Medulla oblongata (tissue), 1 donor: ENCODE measurements around the gene C2orf78.
"Not testable (repeated sequence)": the region's sequence is repeated elsewhere in the genome, so short reads cannot be mapped to it uniquely, and the experiment has no call there.

Experiments
- DNase-seq: peaks from one replicate; pipeline ENCODE4 v3.0.0-alpha.2; 2015; ENCODE audit errors: extremely low spot score

Gene C2orf78

DNA sequence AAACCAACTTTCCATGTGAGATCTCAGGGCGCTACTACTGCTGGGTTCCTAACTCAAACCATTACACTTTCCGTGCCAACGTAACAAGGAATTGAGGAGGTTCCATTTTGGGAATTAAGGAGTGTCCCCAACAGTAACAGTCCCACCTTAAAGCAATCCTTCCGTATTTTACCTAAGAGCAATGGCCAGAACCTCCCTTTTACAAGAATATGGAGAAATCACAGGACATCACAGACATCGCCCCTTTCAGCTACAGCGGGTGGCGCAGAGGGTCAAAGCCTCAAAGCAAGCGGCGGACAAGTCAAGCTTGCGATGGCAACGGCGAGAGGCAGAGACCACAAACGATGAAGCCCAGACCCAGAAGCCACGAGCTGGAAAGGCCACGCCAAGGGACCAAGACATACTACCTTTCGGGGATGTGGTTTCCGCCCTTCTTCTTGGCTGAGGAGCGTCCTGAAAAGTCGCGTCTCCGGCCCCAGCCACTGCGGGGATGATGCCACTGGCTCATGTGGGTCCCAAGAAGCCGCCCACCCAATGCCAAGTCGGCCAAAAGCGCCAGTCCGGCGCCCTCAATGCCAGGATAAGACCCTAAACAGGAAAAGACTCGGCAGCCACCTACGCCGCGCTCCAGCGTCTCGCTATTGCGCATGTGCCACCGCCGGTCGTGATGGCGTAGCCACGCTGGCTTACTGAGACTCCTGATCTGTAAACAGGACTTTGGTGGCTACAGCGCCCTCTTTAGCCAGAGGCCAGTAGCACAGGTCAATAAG lies 4.3 kb upstream of the C2orf78 start, which contains the start of gene DUSP11:
Gene DUSP11 (minus strand): TSS at position 637 of the 770 bp plus-strand sequence. CDS start 129 bp downstream, at position 508.
- DNase-seq, result peak; percentile 98

DNA sequence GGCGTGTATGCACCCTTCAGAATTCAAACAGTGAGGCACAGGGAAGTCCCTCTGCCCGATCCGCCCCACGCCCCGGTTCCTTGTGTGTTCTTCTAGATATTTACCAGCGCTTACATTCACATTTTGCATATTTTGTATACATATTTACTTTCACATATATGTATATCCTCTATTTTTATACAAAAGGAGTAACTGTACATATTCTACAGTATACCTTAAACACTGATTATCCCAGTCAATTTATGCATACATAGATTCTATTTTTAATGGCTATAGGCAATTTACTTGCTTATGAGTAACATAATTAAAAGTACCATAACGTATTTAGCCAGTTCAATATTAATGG lies 3.8 kb upstream of the C2orf78 start:
- DNase-seq, result no peak

DNA sequence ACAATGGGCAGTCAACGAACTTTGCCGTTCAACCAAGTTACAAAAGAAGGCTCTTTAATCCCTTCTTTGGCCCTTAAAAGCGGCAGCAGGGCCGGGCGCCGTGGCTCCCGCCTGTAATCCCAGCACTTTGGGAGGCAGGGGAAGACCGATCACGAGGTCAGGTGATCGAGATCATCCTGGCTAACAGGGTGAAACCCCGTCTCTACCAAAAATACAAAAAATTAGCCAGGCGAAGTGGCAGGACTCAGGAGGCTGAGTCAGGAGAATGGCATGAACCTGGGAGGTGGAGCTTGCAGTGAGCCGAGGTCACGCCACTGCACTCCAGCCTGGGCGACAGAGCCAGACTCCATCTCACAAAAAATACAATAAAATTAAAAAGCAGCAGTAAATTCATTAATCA lies 581 bp upstream of the C2orf78 start:
- not testable (repeated sequence) for DNase-seq

DNA sequence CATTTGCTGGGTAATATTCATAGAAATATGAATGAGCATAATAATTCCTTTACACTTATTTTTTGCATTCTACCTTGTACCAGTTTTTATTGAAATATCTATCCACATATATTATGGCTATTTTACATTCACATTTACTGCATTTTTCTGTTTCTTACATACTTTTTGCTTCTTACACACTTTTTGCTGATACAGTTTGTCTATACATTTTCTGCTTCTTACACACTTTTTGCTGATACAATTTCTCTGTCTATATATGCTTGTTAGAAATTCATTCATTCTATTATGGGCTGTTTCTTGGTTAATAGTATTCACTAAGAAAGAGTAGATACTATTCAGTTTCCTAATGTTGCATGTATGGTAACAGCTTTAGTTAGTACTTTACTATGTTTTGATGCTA lies 27.9 kb downstream of the C2orf78 start:
- no peak for DNase-seq

DNA sequence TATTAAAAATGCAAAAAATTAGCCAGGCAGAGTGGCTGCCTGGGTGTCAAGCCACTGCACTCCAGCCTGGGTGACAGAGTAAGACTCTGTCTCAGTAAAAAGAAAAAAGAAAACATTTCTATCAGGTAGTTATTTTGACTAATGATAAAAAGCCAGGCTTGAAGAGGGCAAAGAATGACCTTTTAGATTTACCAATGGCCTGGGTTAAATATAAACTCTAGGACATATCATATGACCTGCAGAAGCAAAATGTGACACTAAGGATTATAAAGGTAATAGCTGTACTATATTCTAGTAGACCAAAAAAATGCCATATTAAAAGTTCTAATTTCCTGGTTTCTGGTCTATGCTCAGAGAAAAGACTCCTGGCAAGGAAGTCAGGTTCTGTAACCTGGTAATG lies 28.7 kb downstream of the C2orf78 start:
- no peak for DNase-seq

DNA sequence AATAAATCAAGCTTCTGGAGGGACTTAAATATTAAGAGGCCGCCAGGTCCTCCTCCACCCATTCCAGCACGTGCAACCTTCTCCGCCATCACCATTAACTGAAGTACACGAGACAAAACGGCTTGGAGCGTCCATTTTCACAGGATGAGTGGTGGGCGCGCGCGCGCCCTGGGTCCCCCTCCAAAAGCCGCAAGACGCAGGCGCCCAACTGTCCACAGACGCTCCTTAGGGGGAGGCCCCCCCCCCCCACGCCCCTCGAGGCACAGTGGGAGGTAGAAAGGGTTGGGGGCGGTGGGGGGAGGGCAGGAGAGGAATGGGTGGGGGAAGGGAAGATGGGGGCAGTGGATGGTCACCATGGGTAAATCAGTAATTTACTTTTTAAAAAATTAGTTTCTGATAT lies 34.3 kb downstream of the C2orf78 start:
- DNase-seq, result no peak

DNA sequence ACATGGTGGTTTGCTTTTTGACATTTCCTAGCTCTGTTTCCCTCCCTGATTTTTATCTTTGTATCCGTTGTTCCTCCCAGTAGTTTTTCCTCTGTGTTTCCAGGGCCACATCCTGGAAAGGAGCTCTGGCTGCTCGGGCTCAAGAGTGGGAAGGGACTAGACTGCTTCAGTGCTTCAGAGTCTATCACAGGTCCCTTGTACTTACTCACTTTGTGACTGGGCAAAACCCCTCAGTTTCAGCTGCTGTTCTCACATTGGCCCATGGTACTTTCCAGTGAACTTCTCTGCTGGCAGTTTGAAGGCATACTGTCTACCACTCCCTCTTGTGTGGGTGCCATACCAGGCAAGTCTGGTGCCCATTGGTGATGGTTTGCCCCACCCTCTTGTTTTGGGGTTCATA lies 37.2 kb downstream of the C2orf78 start:
- no peak for DNase-seq

DNA sequence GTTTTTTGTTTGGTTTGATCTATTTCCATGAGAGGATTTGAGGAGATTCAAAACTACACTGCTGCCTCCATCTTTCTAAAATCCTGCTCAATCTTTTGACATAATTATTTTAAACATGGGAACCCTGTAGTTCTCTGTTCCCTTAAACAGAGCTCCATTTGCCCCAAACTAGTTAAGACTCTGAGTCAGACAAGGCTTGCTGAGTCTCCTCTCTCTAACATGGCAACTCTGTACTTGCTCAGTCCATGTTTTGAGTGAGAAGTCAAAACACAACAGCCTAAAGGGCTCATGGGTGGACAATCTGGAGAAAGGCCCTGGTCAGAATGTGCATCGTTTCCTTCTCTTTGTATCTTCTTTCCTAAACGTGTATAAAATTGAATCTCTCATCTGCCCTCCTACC lies 37.7 kb downstream of the C2orf78 start:
- DNase-seq, result no peak

DNA sequence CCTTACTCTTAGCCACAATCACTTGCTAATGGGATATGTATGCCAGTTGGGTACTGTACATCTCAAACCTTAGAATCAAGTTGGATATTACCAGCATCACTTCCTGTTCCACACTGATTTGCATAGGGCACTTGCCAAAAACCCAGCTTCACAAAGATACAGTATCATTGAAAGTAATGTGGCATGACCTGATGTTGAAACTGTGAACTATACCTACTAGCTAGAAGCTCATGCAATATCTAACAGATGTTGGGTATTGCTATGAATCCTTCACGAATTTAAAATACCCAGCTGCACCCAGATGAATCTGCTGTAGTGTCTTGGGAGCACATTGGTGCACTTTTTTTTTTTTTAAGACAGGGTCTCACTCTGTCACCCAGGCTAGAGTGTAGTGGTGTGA lies 38.3 kb downstream of the C2orf78 start:
- DNase-seq, result no peak

DNA sequence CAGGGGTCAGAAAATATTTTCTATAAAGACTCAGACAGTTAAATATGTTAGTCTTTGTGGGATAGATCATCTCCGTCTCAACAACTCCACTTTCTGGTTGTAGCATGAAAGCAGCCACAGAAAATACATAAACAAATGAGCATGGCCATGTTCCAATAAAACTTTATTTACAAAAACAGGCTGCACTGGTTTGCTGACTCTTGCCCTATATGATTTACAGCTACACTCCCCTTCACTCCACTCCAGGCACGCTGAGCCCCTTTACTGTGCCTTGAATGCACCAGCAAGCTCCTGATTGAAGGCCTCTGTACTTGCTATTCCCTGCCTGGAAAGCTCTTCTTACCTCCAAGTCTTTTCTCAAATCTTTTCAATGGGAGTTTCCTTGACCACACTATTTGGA lies 39.0 kb downstream of the C2orf78 start:
- DNase-seq, result no peak

DNA sequence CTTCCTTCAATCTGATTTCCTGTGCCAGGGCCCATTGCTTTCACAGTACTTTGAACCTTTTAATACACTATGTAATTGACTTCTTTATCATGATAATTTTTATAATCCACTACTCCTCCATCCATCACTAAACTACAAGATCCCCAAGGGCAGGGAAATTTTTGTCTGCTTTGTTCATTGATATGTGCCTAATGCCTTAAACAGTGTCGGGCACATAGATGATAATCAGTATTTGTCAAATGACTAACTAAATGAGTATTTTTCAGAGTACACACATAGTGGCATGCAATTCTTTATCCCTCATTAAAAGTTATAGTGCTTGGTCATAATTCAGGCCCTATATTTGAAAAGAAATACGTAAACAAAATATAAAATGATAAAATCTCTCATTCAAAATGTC lies 39.4 kb downstream of the C2orf78 start:
- DNase-seq, result no peak

DNA sequence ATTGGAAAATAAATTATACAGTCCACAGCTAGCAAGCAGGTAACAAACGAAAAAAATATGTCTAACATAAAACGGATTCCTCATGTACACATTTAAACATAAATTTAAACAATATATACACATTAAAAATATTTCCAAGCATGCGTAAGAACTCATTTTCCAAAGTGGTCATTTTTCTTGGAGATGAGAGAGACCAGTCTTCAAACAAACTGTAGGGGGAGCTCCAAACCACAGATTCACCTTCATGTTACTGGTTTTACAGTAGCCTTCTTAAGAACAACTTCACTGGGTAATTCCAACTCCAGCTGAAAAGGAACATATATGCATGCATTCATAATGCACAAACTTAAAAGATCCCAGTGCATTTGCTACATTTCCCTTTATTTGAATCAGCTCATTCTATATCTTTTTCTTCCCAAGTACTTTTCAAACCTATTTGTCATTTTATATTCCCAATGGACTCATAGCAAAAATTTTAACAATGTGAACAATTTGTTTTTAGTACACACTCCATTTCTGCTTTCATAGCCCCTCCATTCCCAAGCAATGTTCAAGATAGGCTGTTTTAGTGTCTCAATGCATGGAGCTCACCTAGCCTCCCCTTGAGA lies 40.0 kb downstream of the C2orf78 start:
- DNase-seq, result peak; percentile 85

DNA sequence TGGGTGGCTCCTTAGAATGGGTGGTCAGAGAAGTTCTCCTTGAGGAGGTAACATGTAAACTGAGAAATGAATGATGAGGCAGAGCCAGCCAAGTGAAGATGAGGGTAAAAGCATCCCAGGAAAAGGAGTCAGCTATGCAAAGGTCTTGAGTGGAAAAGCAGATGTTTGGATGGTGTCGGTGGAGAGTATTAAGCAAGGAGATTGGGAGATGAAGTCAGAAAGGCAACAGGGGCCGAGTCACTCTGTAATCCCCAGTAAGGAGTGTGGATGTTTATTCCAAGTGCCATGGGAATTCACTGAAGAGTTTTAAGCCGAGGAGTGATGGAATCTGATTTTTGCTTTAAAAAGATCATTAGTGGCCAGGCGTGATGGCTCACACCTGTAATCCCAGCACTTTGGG lies 41.4 kb downstream of the C2orf78 start:
- DNase-seq, result no peak

DNA sequence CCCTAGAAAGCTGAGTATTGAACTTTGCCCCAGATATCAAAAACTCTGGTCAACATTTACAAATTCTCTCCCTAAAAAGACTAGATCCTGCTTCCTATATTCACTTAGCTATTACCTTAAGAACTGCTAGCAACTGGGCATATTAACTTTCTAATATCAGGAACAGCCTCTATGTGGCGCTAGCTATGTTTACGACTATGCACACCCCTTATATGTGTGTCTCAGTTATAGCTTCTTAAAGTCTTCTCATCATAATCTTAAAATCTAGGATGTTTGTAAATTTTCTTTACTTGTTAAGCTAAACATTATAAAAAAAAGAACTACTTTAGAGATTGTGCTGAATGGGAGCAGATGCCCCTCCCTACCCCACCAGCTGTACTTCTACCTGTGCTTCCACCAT lies 43.0 kb downstream of the C2orf78 start:
- DNase-seq, result no peak

DNA sequence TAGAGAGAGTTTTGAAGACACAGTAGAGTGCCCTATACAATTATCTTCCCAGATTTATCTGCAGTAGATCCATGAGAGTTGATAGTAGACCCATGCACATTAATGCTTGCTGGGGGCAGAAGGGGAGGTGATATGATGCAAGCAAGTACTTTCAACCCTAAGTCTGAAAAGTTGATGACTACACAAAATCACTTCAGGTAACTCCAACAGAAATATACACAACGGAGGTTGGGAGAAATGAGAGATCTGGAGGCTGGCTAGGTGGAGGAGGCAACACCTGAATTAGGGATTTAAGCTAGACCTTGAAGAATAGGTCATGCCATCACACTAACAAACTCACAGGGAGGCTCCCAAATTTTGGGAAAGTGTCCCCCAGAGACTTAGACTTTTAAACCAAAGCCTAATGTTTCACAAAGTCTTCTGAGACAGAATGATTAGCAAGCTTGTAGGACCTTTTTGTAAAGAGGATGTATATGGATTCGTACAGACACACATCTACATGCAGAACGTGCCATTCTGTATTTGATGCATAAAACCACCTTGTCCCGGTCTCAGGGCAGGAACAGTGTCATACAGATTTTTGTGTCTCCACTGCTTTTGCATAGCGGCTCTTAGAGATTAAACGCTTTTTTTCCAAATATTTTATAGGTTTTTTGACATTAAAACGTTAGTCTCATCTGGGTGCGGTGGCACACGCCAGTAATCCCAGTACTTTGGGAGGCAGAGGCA lies 43.8 kb downstream of the C2orf78 start:
- no peak for DNase-seq

DNA sequence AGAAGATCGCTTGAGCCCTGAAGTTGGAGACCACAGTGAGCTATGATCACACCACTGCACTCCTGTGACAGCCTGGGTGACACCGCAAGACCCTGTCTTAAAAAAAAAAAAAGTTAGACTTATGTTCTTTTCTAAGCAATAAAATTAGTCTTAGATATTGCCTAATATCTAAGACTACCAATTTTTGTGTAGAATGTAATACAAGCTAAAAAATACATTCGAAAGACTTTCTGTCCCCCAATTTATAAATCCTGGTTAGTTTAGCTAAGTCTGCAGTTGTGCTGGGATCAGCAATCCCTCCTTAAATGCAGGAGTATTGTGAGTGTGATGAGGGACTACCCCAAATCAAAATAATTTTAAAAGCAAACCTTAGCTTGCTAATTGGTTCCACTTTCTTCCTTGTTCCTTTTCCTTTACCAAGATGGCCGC lies 44.4 kb downstream of the C2orf78 start:
- no peak for DNase-seq

DNA sequence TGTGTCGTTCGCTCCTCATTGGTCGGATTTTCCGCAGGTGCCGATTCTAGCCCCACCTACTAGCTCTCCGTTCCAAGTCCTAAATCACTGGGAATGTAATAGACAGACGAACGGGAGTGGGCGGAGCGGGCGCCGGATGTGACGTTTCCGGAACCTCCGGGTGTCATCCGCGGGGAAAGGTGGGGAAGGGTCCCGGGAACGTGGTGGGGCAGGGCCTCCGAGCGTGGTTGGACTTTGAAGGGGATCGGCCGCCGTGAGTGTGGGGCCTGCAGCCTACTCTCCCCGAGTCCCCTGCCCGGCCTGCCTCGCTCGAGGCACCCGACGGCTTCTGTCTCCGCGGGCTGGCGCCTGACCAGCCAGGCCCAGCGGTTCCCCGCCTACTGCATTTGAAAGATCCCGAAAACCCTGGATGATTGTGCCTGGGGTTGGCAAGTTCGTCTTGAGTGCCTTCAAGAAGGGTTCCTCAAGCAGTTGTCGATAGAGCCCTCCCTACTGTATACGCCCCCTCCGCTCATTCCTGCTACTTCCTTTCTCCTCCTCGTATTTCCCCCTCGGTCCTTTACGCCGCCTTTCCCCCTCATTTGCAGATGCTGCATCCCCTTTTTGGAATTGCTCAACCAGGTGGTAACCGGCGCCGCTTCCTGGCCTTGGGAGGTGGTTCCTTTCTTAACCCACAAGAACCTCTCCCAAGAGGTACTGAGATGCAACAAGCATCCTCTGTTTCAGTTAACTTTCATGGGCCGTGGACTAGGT lies 45.0 kb downstream of the C2orf78 start, which contains the start of gene STAMBP:
Gene STAMBP (plus strand): TSS at position 144 of the 753 bp plus-strand sequence. CDS start 1,896 bp downstream, outside the sequence.
- DNase-seq, result peak; percentile 99

DNA sequence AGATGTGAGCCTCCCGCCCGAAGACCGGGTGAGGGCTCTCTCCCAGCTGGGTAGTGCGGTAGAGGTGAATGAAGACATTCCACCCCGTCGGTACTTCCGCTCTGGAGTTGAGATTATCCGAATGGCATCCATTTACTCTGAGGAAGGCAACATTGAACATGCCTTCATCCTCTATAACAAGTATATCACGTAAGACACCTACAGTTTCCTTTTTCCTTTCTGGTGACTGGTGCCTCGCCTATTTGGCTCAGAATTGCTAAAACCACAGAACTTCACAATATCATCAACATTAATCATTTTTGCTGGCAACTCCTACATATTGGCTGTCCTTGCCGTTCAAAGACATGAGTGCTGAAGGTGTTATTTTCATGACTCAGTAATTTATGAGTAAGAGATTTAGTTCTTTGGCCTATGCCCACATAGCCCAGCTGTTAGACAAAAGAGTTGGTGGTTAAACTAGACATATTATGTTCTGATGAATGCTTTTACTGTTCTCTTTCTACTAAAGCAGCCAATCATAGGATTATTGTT lies 47.0 kb downstream of the C2orf78 start:
- peak; percentile 41 for DNase-seq

DNA sequence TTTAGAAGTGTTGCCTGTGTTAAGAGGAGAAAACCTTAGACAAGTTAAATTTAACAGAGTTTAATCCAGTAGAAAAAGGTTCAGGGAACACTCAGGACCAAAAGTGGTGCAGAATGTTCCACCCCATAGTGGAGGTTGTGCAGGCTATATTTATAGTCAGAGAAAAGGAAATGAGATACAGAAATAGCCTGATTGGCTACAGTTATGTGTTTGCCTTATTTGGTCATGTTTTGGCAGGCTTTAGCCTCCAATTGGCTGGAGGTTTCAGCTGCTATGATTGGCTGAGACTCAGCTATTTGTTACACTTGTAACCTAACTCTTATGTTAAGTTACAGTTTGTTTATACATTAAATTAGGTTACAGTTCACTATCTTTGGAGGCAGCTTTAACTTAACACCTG lies 48.9 kb downstream of the C2orf78 start:
- no peak for DNase-seq

DNA sequence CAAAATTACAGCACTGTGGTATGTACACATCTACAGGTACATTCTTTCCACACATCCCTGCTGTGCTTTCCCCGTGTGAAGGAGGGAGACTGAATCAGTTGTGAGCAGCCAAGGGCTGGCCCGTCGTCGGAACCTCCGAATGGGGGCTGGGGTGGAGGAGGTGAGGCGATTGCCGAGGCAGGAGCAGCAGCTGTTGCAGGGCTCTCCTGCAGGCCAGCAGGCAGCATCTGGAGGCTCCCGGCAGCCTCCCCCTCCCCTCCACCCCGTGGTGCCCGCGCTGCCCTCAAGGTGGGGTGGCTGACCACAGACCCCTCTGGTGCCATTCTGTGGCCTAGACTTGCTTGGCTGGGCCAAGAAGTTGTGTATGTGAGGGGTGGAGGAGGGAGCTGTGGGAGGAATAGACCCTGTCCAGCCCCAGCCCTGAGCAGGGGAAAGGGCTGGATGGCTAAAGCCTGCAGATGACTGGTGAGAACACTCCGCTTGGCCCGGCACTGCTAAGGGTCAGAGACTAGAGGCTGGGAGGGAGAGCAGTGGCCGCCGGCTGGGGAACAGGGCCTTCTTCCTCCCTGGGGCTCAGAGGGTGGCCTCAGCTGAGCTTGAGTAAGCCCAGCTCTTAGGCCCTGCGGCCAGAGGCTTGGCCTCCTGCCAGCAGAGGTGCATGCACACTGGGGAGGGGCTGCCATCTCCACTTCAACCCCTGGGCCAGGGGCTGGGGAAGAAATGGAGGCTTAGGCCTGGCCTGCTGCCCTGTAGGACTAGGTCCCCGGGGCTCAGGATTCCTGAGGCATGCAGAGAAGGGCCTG lies 52.4 kb downstream of the C2orf78 start:
- DNase-seq, result no peak
